GM18520 (cell line): ENCODE data around the gene HSPB8.

ENCODE experiments used
- ATAC-seq: cut with Tn5 transposase; IDR thresholded peaks from one replicate; pipeline ENCODE4 v1.9.1; 2021; ENCODE audit not compliant: unreplicated experiment

HSPB8 gene

GRCh38 chr12:119169150-119169549, 9.6 kb upstream of the HSPB8 start:
- no peak for ATAC-seq

- no peak for ATAC-seq
These were observed 7.4 kb upstream of the HSPB8 start for GRCh38 chr12:119171291-119171690.

GRCh38 chr12:119171691-119172425, 6.9 kb upstream of the HSPB8 start:
- ATAC-seq = no peak

- ATAC-seq = no peak
These were observed 3.6 kb upstream of the HSPB8 start for GRCh38 chr12:119175081-119175480.

- ATAC-seq = no peak
These were observed 2.3 kb upstream of the HSPB8 start for GRCh38 chr12:119176267-119177055.

GRCh38 chr12:119177056-119177325, 1.7 kb upstream of the HSPB8 start:
- no peak for ATAC-seq

- ATAC-seq = no peak
These were observed 879 bp upstream of the HSPB8 start for GRCh38 chr12:119177724-119178380.

GRCh38 chr12:119179335-119180021, 747 bp downstream of the HSPB8 start:
- ATAC-seq = no peak

- no peak for ATAC-seq
These were observed 1.8 kb downstream of the HSPB8 start for GRCh38 chr12:119180380-119181040.

GRCh38 chr12:119181202-119181601, 2.5 kb downstream of the HSPB8 start:
- no peak for ATAC-seq

GRCh38 chr12:119181944-119182343, 3.2 kb downstream of the HSPB8 start:
- ATAC-seq = no peak

GRCh38 chr12:119182701-119183493, 4.2 kb downstream of the HSPB8 start:
- ATAC-seq = no peak

- no peak for ATAC-seq
These were observed 5.4 kb downstream of the HSPB8 start for GRCh38 chr12:119183942-119184695.

- ATAC-seq = no peak
These were observed 16.5 kb downstream of the HSPB8 start for GRCh38 chr12:119195256-119195655.

- no peak for ATAC-seq
These were observed 19.7 kb downstream of the HSPB8 start for GRCh38 chr12:119198440-119198839.

GRCh38 chr12:119200601-119201000, 21.9 kb downstream of the HSPB8 start:
- ATAC-seq = no peak

- no peak for ATAC-seq
These were observed 23.2 kb downstream of the HSPB8 start for GRCh38 chr12:119201789-119202543.

GRCh38 chr12:119202544-119202943, 23.8 kb downstream of the HSPB8 start:
- ATAC-seq = no peak

GRCh38 chr12:119204131-119204530, 25.4 kb downstream of the HSPB8 start:
- ATAC-seq = no peak
